ENCODE data around the gene NFATC1.

The NFATC1 gene

GRCh38 chr18:79424880-79425568 is 29.3 kb downstream of the NFATC1 start:
- no peak for DNase-seq

- no peak for DNase-seq
Observed at GRCh38 chr18:79425569-79425886, 29.8 kb downstream of the NFATC1 start.

- no peak for DNase-seq
Observed at GRCh38 chr18:79426376-79427300, 30.9 kb downstream of the NFATC1 start.

GRCh38 chr18:79427368-79428225 is 31.9 kb downstream of the NFATC1 start:
- no peak for DNase-seq

GRCh38 chr18:79428287-79428686 is 32.6 kb downstream of the NFATC1 start:
- no peak for DNase-seq

- no peak for DNase-seq
Observed at GRCh38 chr18:79429381-79429780, 33.7 kb downstream of the NFATC1 start.

- no peak for DNase-seq
Observed at GRCh38 chr18:79429785-79430281, 34.1 kb downstream of the NFATC1 start.

- DNase-seq: no peak
Observed at GRCh38 chr18:79432376-79433120, 36.8 kb downstream of the NFATC1 start.

- DNase-seq: no peak
Observed at GRCh38 chr18:79433431-79433830, 37.7 kb downstream of the NFATC1 start.

GRCh38 chr18:79434607-79435401 is 39.1 kb downstream of the NFATC1 start:
- no peak for DNase-seq

GRCh38 chr18:79436556-79437275 is 41.0 kb downstream of the NFATC1 start:
- DNase-seq: no peak

- DNase-seq: no peak
Observed at GRCh38 chr18:79438089-79438897, 42.6 kb downstream of the NFATC1 start.

- no peak for DNase-seq
Observed at GRCh38 chr18:79438898-79439627, 43.3 kb downstream of the NFATC1 start.

- no peak for DNase-seq
Observed at GRCh38 chr18:79439628-79440023, 43.9 kb downstream of the NFATC1 start.

GRCh38 chr18:79440316-79441110 is 44.8 kb downstream of the NFATC1 start:
- no peak for DNase-seq

GRCh38 chr18:79441420-79441819 is 45.7 kb downstream of the NFATC1 start:
- no peak for DNase-seq

- DNase-seq: no peak
Observed at GRCh38 chr18:79442508-79443221, 46.9 kb downstream of the NFATC1 start.

GRCh38 chr18:79445221-79445620 is 49.5 kb downstream of the NFATC1 start:
- DNase-seq: no peak

All from GOT3 (cell line).